Liver (tissue), 3 donors: Measurements from ENCODE around the gene PSTK.

ENCODE experiments used
- EGR1 ChIP-seq, 2 donors: IDR thresholded peaks; 2 replicates each; pipeline ENCODE4 v1.6.1; 2016 to 2018; ENCODE audit warnings: antibody characterized with exemption in 2 of 2, low read depth in 2 of 2
- FOXA1 ChIP-seq: IDR thresholded peaks from 2 replicates; pipeline ENCODE4 v1.6.1; 2016; ENCODE audit warnings: antibody characterized with exemption
- GABPA ChIP-seq, 2 donors: IDR thresholded peaks in 1 of 2; conservative IDR thresholded peaks in 1 of 2; 2 replicates each; pipeline ENCODE4 v1.6.1; 2016; ENCODE audit warnings: antibody characterized with exemption in 2 of 2, mild to moderate bottlenecking in 1 of 2, moderate library complexity in 1 of 2
- HNF4A ChIP-seq, 2 donors: conservative IDR thresholded peaks; 2 replicates each; pipeline ENCODE4 v1.6.1; 2016; ENCODE audit warnings: antibody characterized with exemption in 2 of 2, mild to moderate bottlenecking in 2 of 2
- JUND ChIP-seq, 2 donors: IDR thresholded peaks; 2 replicates each; pipeline ENCODE4 v1.6.1; 2016; ENCODE audit warnings: antibody characterized with exemption in 2 of 2
- RAD21 ChIP-seq, 2 donors: IDR thresholded peaks; 2 replicates each; pipeline ENCODE4 v1.6.1; 2016; ENCODE audit warnings: antibody characterized with exemption in 2 of 2, mild to moderate bottlenecking in 2 of 2
- RXRA ChIP-seq, 2 donors: IDR thresholded peaks; 2 replicates each; pipeline ENCODE4 v1.6.1; 2017 to 2018; ENCODE audit warnings: antibody characterized with exemption in 2 of 2, mild to moderate bottlenecking in 1 of 2
- TAF1 ChIP-seq: conservative IDR thresholded peaks from 2 replicates; pipeline ENCODE4 v1.6.1; 2016; ENCODE audit warnings: antibody characterized with exemption, mild to moderate bottlenecking
- YY1 ChIP-seq: IDR thresholded peaks from 2 replicates; pipeline ENCODE4 v1.6.1; 2016; ENCODE audit warnings: antibody characterized with exemption, mild to moderate bottlenecking
- TF ChIP-seq, protein P1 (sequence below): fragments of 150-350 bp; IDR thresholded peaks from 2 replicates; pipeline ENCODE4 v1.5.1; 2017; ENCODE audit warnings: improper control_type of control experiment, low read depth, low read length; ENCODE audit not compliant: missing input control
- TF ChIP-seq, protein P2 (sequence below): IDR thresholded peaks from 2 replicates; pipeline ENCODE4 v1.6.1; 2016; ENCODE audit warnings: antibody characterized with exemption
- TF ChIP-seq, protein P3 (sequence below): IDR thresholded peaks from 2 replicates; pipeline ENCODE4 v1.6.1; 2016; ENCODE audit warnings: antibody characterized with exemption
- TF ChIP-seq, protein P4 (sequence below): IDR thresholded peaks from 2 replicates; pipeline ENCODE4 v1.6.1; 2016; ENCODE audit warnings: antibody characterized with exemption, mild to moderate bottlenecking
- donor health status: healthy.
- donor health status: healthy.

DNA sequence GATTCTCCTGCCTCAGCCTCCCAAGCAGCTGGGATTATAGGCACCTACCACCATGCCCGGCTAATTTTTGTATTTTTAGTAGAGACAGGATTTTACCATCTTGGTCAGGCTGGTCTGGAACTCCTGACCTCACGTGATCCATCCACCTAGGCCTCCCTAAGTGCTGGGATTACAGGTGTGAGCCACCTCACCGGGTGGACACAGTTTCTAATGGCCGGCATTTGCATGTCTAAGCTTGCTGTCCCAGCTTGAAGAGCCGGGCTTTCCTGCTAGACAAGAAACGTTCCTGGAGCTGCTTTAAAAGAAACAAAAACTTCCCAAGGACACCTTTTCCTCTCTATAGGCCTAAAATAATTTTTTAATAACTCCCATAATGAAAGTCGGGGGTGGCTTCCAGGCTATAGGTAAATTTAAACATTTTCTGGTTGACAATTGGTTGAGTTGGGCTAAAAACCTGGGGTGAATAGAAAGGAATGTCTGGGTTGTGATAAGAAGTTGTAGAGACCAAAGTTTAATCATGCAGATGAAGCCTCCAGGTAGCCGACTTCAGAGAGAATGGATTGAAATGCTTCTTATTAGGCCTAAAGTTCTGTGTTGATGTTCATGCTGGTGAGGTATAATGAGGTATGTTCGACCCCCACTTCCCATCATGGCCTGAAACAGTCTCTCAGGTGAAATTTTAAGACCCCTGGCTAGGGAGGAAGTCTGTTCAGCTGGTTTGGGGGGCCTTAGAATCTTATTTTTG, 37.4 kb downstream of the PSTK start:
- TF ChIP-seq, protein P1, sequence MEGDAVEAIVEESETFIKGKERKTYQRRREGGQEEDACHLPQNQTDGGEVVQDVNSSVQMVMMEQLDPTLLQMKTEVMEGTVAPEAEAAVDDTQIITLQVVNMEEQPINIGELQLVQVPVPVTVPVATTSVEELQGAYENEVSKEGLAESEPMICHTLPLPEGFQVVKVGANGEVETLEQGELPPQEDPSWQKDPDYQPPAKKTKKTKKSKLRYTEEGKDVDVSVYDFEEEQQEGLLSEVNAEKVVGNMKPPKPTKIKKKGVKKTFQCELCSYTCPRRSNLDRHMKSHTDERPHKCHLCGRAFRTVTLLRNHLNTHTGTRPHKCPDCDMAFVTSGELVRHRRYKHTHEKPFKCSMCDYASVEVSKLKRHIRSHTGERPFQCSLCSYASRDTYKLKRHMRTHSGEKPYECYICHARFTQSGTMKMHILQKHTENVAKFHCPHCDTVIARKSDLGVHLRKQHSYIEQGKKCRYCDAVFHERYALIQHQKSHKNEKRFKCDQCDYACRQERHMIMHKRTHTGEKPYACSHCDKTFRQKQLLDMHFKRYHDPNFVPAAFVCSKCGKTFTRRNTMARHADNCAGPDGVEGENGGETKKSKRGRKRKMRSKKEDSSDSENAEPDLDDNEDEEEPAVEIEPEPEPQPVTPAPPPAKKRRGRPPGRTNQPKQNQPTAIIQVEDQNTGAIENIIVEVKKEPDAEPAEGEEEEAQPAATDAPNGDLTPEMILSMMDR: no peak
- TF ChIP-seq TAF1 (no peak), RAD21 (IDR thresholded peaks at IDR 0.05) (no peak), RXRA (IDR thresholded peaks at IDR 0.05) (no peak), YY1 (no peak), JUND (IDR thresholded peaks at IDR 0.05) (no peak), EGR1 (IDR thresholded peaks at IDR 0.05; ENCODE audit: low read depth in 2 of 2) (no peak), HNF4A (conservative IDR thresholded peaks at IDR 0.05) (no peak), GABPA (IDR thresholded peaks at IDR 0.05 in 1 of 2, conservative IDR thresholded peaks at IDR 0.05 in 1 of 2) (no peak), FOXA1 (no peak)
- TF ChIP-seq, protein P2, sequence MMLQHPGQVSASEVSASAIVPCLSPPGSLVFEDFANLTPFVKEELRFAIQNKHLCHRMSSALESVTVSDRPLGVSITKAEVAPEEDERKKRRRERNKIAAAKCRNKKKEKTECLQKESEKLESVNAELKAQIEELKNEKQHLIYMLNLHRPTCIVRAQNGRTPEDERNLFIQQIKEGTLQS: no peak
- TF ChIP-seq, protein P3, sequence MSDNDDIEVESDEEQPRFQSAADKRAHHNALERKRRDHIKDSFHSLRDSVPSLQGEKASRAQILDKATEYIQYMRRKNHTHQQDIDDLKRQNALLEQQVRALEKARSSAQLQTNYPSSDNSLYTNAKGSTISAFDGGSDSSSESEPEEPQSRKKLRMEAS: no peak
- TF ChIP-seq, protein P4, sequence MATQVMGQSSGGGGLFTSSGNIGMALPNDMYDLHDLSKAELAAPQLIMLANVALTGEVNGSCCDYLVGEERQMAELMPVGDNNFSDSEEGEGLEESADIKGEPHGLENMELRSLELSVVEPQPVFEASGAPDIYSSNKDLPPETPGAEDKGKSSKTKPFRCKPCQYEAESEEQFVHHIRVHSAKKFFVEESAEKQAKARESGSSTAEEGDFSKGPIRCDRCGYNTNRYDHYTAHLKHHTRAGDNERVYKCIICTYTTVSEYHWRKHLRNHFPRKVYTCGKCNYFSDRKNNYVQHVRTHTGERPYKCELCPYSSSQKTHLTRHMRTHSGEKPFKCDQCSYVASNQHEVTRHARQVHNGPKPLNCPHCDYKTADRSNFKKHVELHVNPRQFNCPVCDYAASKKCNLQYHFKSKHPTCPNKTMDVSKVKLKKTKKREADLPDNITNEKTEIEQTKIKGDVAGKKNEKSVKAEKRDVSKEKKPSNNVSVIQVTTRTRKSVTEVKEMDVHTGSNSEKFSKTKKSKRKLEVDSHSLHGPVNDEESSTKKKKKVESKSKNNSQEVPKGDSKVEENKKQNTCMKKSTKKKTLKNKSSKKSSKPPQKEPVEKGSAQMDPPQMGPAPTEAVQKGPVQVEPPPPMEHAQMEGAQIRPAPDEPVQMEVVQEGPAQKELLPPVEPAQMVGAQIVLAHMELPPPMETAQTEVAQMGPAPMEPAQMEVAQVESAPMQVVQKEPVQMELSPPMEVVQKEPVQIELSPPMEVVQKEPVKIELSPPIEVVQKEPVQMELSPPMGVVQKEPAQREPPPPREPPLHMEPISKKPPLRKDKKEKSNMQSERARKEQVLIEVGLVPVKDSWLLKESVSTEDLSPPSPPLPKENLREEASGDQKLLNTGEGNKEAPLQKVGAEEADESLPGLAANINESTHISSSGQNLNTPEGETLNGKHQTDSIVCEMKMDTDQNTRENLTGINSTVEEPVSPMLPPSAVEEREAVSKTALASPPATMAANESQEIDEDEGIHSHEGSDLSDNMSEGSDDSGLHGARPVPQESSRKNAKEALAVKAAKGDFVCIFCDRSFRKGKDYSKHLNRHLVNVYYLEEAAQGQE: no peak
